GM10266 (cell line): ENCODE results near the gene TEN1.
"Not testable (repeated sequence)": the region's sequence is repeated elsewhere in the genome, so short reads cannot be mapped to it uniquely, and the experiment has no call there.

Source experiments
- DNase-seq: peaks from one replicate; pipeline ENCODE4 v3.0.0; 2012; ENCODE audit errors: extremely low spot score
- TF ChIP-seq, protein P1 (sequence below): IDR thresholded peaks from 2 replicates; pipeline ENCODE4 v1.5.1; 2012; ENCODE audit warnings: mild to moderate bottlenecking, low read depth; ENCODE audit not compliant: control insufficient read depth, insufficient read depth; ENCODE audit errors: missing control alignments

The TEN1 gene

DNA sequence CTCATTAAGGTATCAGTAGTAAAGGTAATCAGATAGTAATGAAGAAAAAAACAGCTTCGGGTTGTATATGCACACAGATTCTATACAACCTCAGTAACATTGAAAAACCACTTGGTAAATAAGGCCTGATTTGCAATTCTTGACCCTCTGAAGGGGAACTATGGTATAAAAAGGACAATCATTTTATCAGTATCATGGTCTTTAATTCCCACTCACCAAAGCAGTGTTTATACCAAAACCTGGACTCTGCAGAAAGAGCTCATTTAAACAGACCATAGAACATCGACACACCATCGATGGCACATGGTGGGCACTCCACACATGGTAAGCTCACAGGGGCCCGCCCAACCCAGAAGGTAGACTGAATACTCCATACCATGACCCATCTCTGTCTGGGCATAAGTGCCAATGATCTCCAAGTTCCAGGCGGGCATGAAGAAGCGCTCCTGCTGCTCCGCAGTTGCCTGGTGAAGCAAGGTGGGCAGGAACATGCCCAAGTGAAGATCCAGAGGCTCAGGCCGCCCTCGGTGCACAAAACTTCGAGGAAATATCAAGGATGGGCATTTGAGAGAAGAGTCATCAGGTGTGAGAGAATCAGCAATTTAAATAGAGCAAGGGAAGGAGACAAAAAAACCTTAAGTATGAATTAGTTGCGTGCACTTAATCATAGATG, 19.1 kb upstream of the TEN1 start:
- TF ChIP-seq, protein P1, sequence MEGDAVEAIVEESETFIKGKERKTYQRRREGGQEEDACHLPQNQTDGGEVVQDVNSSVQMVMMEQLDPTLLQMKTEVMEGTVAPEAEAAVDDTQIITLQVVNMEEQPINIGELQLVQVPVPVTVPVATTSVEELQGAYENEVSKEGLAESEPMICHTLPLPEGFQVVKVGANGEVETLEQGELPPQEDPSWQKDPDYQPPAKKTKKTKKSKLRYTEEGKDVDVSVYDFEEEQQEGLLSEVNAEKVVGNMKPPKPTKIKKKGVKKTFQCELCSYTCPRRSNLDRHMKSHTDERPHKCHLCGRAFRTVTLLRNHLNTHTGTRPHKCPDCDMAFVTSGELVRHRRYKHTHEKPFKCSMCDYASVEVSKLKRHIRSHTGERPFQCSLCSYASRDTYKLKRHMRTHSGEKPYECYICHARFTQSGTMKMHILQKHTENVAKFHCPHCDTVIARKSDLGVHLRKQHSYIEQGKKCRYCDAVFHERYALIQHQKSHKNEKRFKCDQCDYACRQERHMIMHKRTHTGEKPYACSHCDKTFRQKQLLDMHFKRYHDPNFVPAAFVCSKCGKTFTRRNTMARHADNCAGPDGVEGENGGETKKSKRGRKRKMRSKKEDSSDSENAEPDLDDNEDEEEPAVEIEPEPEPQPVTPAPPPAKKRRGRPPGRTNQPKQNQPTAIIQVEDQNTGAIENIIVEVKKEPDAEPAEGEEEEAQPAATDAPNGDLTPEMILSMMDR: no peak
- DNase-seq: no peak

DNA sequence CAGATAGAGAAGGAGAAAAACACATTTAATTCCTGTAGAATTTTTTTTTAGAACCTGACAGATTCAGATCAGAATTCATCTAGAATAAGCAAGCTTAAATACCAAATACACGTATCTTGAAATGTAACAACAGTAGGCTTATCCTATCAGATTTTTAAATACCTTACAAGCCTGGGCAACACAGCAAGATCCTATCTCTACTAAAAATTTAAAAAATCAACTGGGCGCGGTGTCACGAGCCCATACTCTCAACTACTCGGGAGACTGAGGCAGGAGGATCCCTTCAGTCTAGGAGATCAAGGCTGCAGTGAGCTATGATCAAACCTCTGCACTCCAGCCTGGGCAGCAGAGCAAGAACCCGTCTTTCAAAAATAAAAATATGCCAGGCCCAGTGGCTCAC, 13.6 kb upstream of the TEN1 start:
- TF ChIP-seq, protein P1: no peak
- DNase-seq: no peak

DNA sequence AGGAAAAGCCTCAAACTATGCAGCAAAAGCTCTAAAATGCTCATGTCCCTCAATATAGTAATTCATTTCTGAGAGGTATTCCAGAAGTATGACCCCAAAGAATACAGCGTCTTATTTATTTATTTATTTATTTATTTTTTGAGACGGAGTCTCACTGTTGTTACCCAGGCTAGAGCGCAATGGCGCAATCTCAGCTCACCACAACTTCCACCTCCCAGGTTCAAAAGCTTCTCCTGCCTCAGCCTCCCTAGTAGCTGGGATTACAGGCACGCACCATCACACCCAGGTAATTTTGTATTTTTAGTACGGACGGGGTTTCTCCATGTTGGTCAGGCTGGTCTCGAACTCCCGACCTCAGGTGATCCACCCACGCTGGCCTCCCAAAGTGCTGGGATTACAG, 10.0 kb upstream of the TEN1 start:
- not testable (repeated sequence) for DNase-seq

DNA sequence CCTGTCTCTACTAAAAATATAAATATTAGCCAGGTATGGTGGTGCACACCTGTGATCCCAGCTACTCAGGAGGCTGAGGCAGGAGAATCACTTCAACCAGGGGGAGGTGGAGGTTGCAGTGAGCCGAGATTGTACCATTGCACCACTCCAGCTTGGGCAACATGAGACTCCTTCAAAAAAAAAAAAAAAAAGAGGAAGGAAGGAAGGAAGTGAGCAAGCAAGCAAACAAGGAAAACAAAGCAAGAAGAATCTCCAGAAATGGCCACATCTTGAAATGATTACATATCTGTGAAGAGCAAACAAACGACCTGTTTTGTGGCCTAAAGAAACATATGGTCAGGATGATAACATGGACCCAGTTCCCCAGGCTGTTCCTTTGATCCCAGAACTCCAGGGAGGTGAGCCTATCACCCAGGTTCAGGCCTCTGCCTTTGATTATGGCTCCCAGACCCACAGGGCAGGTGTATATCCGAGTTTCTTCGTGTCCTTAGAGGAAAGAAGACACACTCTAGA, 9.0 kb upstream of the TEN1 start:
- no peak for DNase-seq

DNA sequence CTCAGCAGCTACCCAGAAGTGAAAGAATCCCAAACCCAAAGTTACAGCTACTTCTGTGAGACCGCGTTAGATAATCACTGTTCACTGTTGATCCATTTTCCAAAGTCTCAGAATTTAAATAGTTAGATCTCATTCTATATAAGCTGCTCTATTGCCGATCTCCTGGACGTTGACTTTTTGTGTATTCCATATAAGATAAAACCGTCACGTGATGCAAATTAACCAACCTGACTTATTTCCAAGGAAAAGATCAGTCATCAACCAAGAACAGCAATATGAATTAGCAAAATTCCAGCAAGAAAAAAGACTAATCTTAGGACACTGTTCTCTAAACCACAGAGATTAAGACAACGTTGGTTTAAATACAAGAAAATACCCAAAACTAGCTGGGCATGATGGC, 8.4 kb upstream of the TEN1 start:
- TF ChIP-seq, protein P1: no peak
- DNase-seq: no peak

More for the DNA sequence above, 9.0 kb upstream of the TEN1 start:
- TF ChIP-seq, protein P1: no peak

DNA sequence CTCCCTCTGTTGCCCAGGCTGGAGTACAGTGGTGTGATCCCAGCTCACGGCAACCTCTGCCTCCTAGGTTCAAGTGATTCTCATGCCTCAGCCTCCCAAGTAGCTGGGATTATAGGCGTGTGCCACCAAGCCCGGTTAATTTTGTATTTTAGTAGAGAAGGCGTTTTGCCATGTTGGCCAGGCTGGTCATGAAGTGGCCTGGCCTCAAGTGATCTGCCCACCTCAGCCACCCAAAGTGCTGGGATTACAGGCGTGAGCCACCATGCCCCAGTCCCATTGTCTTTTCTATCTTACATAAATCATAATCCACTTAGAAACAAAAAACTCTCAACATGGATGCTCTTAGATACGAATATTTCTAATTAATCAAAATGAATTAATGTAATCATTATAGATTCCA, 3.9 kb upstream of the TEN1 start:
- not testable (repeated sequence) for DNase-seq

DNA sequence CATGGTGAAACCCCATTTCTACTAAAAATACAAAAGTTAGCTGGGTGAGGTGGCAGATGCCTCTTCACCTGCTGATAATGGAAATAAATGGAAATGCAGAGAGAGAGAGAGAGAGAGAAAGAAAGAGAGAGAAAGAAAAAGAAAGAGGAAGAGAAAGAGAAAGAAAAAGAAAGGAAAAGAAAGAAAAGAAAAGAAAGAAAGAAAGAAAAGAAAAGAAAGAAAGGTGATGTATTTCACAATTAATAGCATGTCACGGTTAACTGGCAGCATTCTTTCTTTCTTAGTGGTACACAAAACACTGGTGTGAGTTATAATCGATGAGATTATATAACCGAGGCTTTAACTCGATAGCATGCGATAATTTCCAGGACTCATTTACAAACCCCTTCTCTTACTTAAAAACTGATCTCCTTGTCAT, 3.3 kb upstream of the TEN1 start:
- no peak for DNase-seq
- TF ChIP-seq, protein P1: no peak

DNA sequence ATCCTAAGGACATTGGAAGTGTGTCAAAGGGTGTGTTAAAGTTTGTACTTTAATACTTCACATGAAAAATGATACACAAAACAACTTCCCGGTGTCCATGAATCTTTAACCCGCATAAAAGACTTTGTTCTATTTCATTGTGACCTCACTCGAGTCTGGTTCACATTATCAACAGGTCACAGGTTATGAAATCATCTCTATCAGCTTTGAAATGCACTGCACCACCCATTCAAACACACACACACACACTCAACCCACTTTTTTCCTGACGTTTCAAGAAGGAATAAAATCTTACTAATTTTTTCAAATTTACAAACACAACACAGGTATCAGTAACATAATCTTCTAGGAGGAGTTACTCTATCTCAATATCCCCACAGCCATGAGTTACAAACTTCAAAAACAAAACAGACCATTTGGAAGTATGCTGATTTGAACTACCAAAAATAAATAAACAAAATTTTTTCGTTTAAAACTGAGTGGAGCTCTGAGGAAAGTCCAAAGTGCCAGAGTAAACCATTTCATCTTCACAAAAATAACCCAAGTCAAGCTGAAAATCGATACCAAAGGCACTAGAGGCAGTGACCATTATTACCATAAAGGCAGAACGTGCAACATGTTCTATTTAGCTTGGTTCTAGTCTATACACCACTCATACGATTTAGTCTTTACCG, 2.7 kb upstream of the TEN1 start:
- TF ChIP-seq, protein P1: no peak
- no peak for DNase-seq
